Measurements from ENCODE around the gene AK2.

- TF ChIP-seq CTCF (IDR thresholded peaks at IDR 0.05) (no peak), POLR2A (IDR thresholded peaks at IDR 0.05; ENCODE audit: low read depth) (no peak), POLR2AphosphoS5 (IDR thresholded peaks at IDR 0.05) (no peak), EP300 (IDR thresholded peaks at IDR 0.05) (no peak)
Observed at GRCh38 chr1:32977546-32978087, 59.1 kb downstream of the AK2 start.

All from esophagus muscularis mucosa (tissue), 4 donors.